Omental fat pad (tissue), 4 donors: ENCODE results near the gene PDGFC. TPM values are rescaled to one million over a fixed set of nuclear protein-coding genes. Genes with fewer than 3 reads are reported as not detected.

Experiments used
- ATAC-seq: fragments of 150-250 bp; one replicate; pipeline ENCODE4 v1.9.1; 2016; ENCODE audit warnings: mild to moderate bottlenecking, moderate library complexity; ENCODE audit not compliant: low FRiP score
- DNase-seq: peaks from one replicate; pipeline ENCODE4 v3.0.0-alpha.2; 2019; ENCODE audit warnings: low spot score
- small RNA-seq: library from RNA; depleted of rRNA; stranded (forward); fragments of <200 nt; gene quantifications from one replicate; pipeline ENCODE3, GENCODE V24; 2016
- total RNA-seq, 4 donors: library from RNA; depleted of rRNA; stranded (reverse); fragments of >200 nt; gene quantifications; one replicate each; pipeline ENCODE4 v1.1.0, GENCODE V29; 2016
- TF ChIP-seq, protein P1 (sequence below), 3 donors: fragments of 450-650 bp; IDR thresholded peaks; one replicate each; pipeline ENCODE4 v1.5.1; 2016 to 2017; ENCODE audit warnings: antibody characterized with exemption in 3 of 3, mild to moderate bottlenecking in 3 of 3, moderate library complexity in 2 of 3

Gene PDGFC
- total RNA-seq, 4 donors from 2014 or later, result 22.5 to 38.2 (median 33.1) TPM

DNA sequence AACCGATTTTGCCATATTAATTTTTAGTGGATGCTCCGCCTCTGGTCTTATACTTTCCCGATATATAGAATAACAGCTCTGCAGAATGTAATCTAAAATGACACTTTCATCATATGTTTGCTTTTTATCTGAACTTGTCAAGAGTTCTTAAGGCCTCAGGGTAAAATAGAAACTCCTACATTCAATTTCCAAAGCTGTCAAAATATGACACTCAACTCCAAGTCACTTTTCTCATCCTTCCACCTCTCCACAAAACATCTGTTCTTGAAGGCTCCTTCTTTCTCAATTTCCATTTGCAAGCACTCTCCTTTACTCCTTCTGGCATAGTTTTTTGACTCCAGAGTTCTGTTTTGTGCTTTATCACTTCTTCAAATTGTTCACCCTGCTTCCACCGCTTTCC is 242.2 kb downstream of the PDGFC start:
- TF ChIP-seq, protein P1, sequence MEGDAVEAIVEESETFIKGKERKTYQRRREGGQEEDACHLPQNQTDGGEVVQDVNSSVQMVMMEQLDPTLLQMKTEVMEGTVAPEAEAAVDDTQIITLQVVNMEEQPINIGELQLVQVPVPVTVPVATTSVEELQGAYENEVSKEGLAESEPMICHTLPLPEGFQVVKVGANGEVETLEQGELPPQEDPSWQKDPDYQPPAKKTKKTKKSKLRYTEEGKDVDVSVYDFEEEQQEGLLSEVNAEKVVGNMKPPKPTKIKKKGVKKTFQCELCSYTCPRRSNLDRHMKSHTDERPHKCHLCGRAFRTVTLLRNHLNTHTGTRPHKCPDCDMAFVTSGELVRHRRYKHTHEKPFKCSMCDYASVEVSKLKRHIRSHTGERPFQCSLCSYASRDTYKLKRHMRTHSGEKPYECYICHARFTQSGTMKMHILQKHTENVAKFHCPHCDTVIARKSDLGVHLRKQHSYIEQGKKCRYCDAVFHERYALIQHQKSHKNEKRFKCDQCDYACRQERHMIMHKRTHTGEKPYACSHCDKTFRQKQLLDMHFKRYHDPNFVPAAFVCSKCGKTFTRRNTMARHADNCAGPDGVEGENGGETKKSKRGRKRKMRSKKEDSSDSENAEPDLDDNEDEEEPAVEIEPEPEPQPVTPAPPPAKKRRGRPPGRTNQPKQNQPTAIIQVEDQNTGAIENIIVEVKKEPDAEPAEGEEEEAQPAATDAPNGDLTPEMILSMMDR (IDR thresholded peaks at IDR 0.05), result no peak
- ATAC-seq, result no peak
- no peak for DNase-seq

DNA sequence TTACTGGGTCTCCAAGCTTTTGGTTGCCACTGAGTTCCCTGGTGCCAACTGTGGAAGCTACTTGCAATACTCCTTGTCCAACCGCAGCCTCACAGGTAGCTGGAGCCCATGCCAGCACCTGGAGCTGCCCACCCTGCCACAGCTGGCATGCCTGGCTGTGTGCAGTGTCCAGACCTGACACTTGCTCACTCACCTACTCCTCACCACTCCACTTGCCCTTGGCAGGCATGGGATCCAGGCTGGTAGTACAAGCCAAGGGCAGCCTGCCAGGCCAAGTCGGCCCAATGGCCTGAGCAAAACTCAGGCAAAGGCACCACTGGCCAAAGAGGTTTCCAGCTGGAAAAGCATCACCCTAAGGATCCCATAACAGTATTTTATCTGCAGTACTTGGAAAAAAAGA is 246.3 kb downstream of the PDGFC start:
- DNase-seq (no peak), ATAC-seq (no peak)
- TF ChIP-seq, protein P1 (IDR thresholded peaks at IDR 0.05), result no peak

DNA sequence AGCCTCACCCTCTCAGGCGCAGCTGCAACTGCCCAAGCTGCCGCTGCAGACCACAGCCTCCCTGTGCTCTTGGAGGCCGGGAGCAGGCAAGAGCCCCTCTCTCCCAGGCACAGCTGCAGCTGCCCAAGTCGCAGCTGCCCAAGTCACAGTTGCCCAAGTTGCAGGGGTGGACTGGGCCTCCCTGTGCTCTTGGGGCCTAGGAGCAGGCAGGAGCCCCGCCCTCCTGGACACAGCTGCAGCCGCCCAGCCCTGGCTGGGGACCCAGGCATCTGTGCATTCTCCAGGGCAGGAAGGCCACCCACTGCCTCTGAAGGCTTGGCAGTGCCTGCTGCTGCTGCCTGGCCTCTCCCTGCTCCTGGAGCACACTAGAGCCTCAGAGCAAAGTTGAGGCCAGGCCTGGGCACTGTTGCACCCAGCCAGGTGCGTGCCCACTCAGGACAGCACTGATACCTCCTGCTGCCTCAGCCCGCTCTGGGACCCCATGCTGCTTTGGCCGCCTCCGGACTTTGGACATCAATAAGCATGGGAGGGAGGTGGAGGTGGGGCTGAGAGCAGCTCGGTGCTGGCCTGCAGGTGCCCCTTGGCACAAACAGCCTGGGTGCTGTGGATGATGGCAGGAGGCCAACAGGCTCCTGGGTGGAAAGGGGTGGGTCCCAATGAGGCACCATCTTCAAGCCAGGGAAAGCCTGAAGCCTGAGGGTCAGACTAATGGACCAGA is 247.5 kb downstream of the PDGFC start:
- ATAC-seq (peak; percentile 41), DNase-seq (no peak)
- TF ChIP-seq, protein P1 (IDR thresholded peaks at IDR 0.05), result no peak

DNA sequence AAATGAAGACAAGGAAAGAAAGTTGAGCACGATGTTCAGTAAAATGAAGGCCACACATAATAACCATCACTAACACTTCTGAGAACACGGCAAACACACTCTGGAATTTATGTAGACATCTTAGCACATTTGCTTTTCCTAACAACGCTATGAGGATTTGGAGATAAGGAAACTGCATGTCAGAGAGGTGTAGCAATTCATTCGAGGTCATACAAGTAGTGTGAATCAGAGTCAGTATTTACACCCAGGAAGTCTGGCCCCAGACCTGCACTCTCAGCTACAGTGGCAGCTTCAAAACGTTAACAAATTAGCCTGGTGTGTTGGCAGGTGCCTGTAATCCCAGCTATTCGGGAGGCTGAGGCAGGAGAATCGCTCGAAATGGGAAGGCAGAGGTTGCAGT is 253.4 kb downstream of the PDGFC start:
- TF ChIP-seq, protein P1 (IDR thresholded peaks at IDR 0.05), result no peak
- no peak for DNase-seq
- no peak for ATAC-seq

DNA sequence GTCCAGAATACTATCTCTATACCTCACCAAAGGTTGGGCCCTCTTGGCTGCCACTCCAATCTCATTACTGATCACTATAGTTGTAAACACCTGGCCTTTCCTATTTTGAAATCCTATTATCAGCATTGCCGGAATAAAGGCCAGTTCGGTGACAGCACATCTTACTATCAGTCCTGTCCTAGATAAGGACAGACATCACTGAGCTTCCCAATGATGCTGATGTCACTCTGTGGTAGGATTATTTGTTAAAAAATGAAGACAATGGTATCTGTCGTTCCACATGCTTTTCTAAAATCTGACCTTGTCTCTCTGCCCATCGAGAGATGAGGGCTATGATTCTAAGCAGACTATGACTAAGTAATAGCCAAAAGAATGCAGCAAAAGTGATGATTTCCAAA is 260.4 kb downstream of the PDGFC start:
- ATAC-seq (no peak), DNase-seq (no peak)
- TF ChIP-seq, protein P1 (IDR thresholded peaks at IDR 0.05), result no peak

Small RNA genes within 50 kb of the gene (small RNA-seq; reads per million reads assigned to genes)
- gene AC092608.2, result not detected

Other genes with a start within 250 kb of the PDGFC start
- 1 to 10 TPM in 3 of 4 donors, under 1 TPM in 1; 0.79 to 4.3 (median 3.0) TPM for gene GLRB, start 104.4 kb upstream of the PDGFC start, total RNA-seq
- gene GRIA2, start 248.9 kb upstream of the PDGFC start, total RNA-seq, result not detected